Keratinocyte (primary cell): ENCODE results near the gene KLHL29. TPM values are rescaled to one million over a fixed set of nuclear protein-coding genes. Genes with fewer than 3 reads are reported as not detected.

Experiments used
- DNase-seq: peaks from one replicate; pipeline ENCODE4 v3.0.0-alpha.2; 2011; ENCODE audit warnings: low read depth, missing footprints, low spot score
- FAIRE-seq: peaks from 2 replicates; lab custom pipeline; 2011; peaks lifted over from hg19 to GRCh38; lab: Jason Lieb, UNC
- H2AFZ ChIP-seq: 2 replicates; pipeline ENCODE4 v1.6.0; 2012; ENCODE audit warnings: low read length, control low read depth, inconsistent platforms; ENCODE audit not compliant: control insufficient read depth
- H3K27ac ChIP-seq: 2 replicates; pipeline ENCODE4 v1.5.1; 2011; ENCODE audit warnings: low read length; ENCODE audit not compliant: control insufficient read depth, insufficient read depth
- H3K27me3 ChIP-seq: 3 replicates; pipeline ENCODE4 v1.6.0; 2011; ENCODE audit warnings: low read length; ENCODE audit not compliant: control insufficient read depth, insufficient read depth; ENCODE audit errors: extremely low read depth
- H3K36me3 ChIP-seq, 2 experiments: 2 replicates in 1 of 2; 3 replicates in 1 of 2; pipeline ENCODE4 v1.5.1; 2011; ENCODE audit warnings: low read length in 2 of 2, mild to moderate bottlenecking in 1 of 2; ENCODE audit not compliant: control insufficient read depth in 2 of 2, insufficient read depth in 2 of 2; ENCODE audit errors: extremely low read depth in 1 of 2
- H3K4me1 ChIP-seq: 3 replicates; pipeline ENCODE4 v1.5.1; 2011; ENCODE audit warnings: low read length; ENCODE audit not compliant: control insufficient read depth, insufficient read depth; ENCODE audit errors: extremely low read depth
- H3K4me2 ChIP-seq: 3 replicates; pipeline ENCODE4 v1.6.0; 2011; ENCODE audit warnings: low read depth, low read length; ENCODE audit not compliant: control insufficient read depth, insufficient read depth; ENCODE audit errors: extremely low read depth
- H3K4me3 ChIP-seq, 3 experiments: fragments of 200-600 bp in 1 of 3; sonication (generic) in 1 of 3; 2 replicates in 2 of 3; 3 replicates in 1 of 3; pipeline ENCODE4 v1.5.1; 2011 to 2016; ENCODE audit warnings: low read length in 3 of 3, mild to moderate bottlenecking in 3 of 3, control low read depth in 2 of 3, inconsistent platforms in 1 of 3, low read depth in 1 of 3, mixed read lengths in 1 of 3, mixed run types in 1 of 3, moderate library complexity in 1 of 3; ENCODE audit not compliant: control insufficient read depth in 2 of 3, insufficient read depth in 2 of 3; ENCODE audit errors: extremely low read depth in 1 of 3
- H3K79me2 ChIP-seq: 2 replicates; pipeline ENCODE4 v1.6.0; 2012; ENCODE audit warnings: low read length; ENCODE audit not compliant: control insufficient read depth, insufficient read depth
- H3K9ac ChIP-seq: 3 replicates; pipeline ENCODE4 v1.6.0; 2011; ENCODE audit warnings: low read length; ENCODE audit not compliant: control insufficient read depth, insufficient read depth; ENCODE audit errors: extremely low read depth
- H3K9me1 ChIP-seq: 3 replicates; pipeline ENCODE4 v1.6.0; 2011; ENCODE audit warnings: low read length; ENCODE audit not compliant: control insufficient read depth, insufficient read depth; ENCODE audit errors: extremely low read depth
- H3K9me3 ChIP-seq: 2 replicates; pipeline ENCODE4 v1.5.1; 2012; ENCODE audit warnings: low read depth, low read length; ENCODE audit not compliant: control insufficient read depth
- H4K20me1 ChIP-seq: 3 replicates; pipeline ENCODE4 v1.6.0; 2011; ENCODE audit warnings: low read length; ENCODE audit not compliant: control insufficient read depth, insufficient read depth; ENCODE audit errors: extremely low read depth
- EZH2 ChIP-seq: IDR thresholded peaks from one replicate; pipeline ENCODE4 v1.6.1; 2012; ENCODE audit warnings: inconsistent platforms, mild to moderate bottlenecking, low read length, moderate library complexity
- dilution Hi-C: fragments of 300-500 bp; cut with MboI; formaldehyde crosslinking; loops from one replicate; pipeline ENCODE4 v1.7.0; 2020; ENCODE audit warnings: low sequenced_read_pairs; ENCODE audit not compliant: extremely low pct_ligation_motif_present
- polyA plus RNA-seq, 5 experiments: library from polyadenylated mRNA; depleted of rRNA in 3 of 5; stranded (reverse) in 3 of 5; stranded (forward) in 1 of 5; unstranded in 1 of 5; fragments of >200 nt; gene quantifications; 1 replicate in 1 of 5; 2 replicates in 3 of 5; 3 replicates in 1 of 5; pipeline versions ENCODE4 v1.2.1 to v1.2.3, GENCODE V29; 2011 to 2012; ENCODE audit warnings: missing spikeins in 2 of 5, low read depth in 1 of 5, low replicate concordance in 1 of 5
- TF ChIP-seq, protein P1 (sequence below), 3 experiments: IDR thresholded peaks in 1 of 3; conservative IDR thresholded peaks in 1 of 3; optimal IDR thresholded peaks in 1 of 3; 2 replicates in 2 of 3; 3 replicates in 1 of 3; pipeline versions ENCODE3 to v1.5.1; 2011; ENCODE audit warnings: low read length in 3 of 3, mild to moderate bottlenecking in 3 of 3, moderate library complexity in 2 of 3, control low read depth in 1 of 3, inconsistent platforms in 1 of 3; ENCODE audit not compliant: insufficient read depth in 2 of 3; ENCODE audit errors: extremely low read depth in 1 of 3

KLHL29 gene
- polyA plus RNA-seq, 1 donor (not counting 4 experiments of a cell fraction or from before 2014, with no cell fraction given), result 4.7 TPM

DNA sequence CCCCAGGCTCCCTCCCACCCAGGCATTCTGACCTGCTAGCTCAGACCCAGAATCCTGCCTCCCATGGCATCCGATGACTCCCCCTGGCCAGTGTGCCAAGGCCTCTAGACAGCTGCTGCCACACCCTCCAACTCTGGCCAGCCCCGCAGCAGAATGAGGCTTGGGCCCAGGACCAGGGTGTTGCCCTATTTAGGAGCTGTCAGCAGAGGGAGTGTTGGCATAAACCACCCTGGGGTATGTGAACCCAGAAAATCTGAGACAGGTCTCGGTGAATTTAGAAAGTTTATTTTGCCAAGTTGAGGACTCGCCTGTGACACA, 134.3 kb downstream of the KLHL29 start:
- Histone ChIP-seq H3K4me2 (no peak overlapping the region), H2AFZ (no peak overlapping the region), H3K27ac (no peak overlapping the region), H3K9ac (no peak overlapping the region), H3K27me3 (no peaks in the 10 kb centered on the region), H3K4me3 (no peak overlapping the region), H3K9me3 (no peaks in the 10 kb centered on the region), H3K79me2 (no peaks in the 10 kb centered on the region), H3K4me1 (peaks cover 11% of the 10 kb centered on the region), H4K20me1 (no peaks in the 10 kb centered on the region), H3K9me1 (no peaks in the 10 kb centered on the region), H3K36me3 (no peaks in the 10 kb centered on the region)
- DNase-seq (no peak), FAIRE-seq (no peak)
- no peak for TF ChIP-seq EZH2
- TF ChIP-seq, protein P1, sequence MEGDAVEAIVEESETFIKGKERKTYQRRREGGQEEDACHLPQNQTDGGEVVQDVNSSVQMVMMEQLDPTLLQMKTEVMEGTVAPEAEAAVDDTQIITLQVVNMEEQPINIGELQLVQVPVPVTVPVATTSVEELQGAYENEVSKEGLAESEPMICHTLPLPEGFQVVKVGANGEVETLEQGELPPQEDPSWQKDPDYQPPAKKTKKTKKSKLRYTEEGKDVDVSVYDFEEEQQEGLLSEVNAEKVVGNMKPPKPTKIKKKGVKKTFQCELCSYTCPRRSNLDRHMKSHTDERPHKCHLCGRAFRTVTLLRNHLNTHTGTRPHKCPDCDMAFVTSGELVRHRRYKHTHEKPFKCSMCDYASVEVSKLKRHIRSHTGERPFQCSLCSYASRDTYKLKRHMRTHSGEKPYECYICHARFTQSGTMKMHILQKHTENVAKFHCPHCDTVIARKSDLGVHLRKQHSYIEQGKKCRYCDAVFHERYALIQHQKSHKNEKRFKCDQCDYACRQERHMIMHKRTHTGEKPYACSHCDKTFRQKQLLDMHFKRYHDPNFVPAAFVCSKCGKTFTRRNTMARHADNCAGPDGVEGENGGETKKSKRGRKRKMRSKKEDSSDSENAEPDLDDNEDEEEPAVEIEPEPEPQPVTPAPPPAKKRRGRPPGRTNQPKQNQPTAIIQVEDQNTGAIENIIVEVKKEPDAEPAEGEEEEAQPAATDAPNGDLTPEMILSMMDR (optimal IDR thresholded peaks at IDR 0.05 in 1 of 3, IDR thresholded peaks at IDR 0.05 in 1 of 3, conservative IDR thresholded peaks at IDR 0.05 in 1 of 3; ENCODE audit: extremely low read depth in 1 of 3, insufficient read depth in 2 of 3, low read length in 3 of 3), result peak in 2 of 3 experiments; percentile 13 to 36
- dilution Hi-C loops, result no loop called here

GRCh38 chr2:23520256-23520655, 135.3 kb downstream of the KLHL29 start:
- H3K4me3 ChIP-seq, result no peak overlapping the region
- no peak overlapping the region for H3K9ac ChIP-seq
- no peaks in the 10 kb centered on the region for H3K79me2 ChIP-seq
- TF ChIP-seq, protein P1 (optimal IDR thresholded peaks at IDR 0.05 in 1 of 3, IDR thresholded peaks at IDR 0.05 in 1 of 3, conservative IDR thresholded peaks at IDR 0.05 in 1 of 3; ENCODE audit: extremely low read depth in 1 of 3, insufficient read depth in 2 of 3, low read length in 3 of 3), result no peak
- TF ChIP-seq EZH2, result no peak
- no peaks in the 10 kb centered on the region for H3K27me3 ChIP-seq
- no peak overlapping the region for H2AFZ ChIP-seq
- FAIRE-seq (no peak), DNase-seq (no peak)
- no peaks in the 10 kb centered on the region for H3K36me3 ChIP-seq
- H3K9me1 ChIP-seq, result no peaks in the 10 kb centered on the region
- peaks cover 21% of the 10 kb centered on the region for H3K4me1 ChIP-seq
- H3K4me2 ChIP-seq, result no peak overlapping the region
- H3K9me3 ChIP-seq, result no peaks in the 10 kb centered on the region
- dilution Hi-C loops, result no loop called here
- H3K27ac ChIP-seq, result no peak overlapping the region
- no peaks in the 10 kb centered on the region for H4K20me1 ChIP-seq
